OCI-LY3 (cell line): ENCODE data around the gene PLEKHA8.

ENCODE experiments used
- EZH2phosphoT487 ChIP-seq: fragments of 200-600 bp; shearing (Covaris generic); IDR thresholded peaks from 2 replicates; pipeline ENCODE4 v1.6.1; 2018; ENCODE audit warnings: antibody characterized with exemption, mixed run types, low read depth
- TF ChIP-seq, protein P1 (sequence below): fragments of 200-600, 300-600 bp; sonication (generic); IDR thresholded peaks from 2 replicates; pipeline ENCODE4 v1.5.1; 2014; ENCODE audit warnings: antibody characterized with exemption, low read length, low read depth

DNA sequence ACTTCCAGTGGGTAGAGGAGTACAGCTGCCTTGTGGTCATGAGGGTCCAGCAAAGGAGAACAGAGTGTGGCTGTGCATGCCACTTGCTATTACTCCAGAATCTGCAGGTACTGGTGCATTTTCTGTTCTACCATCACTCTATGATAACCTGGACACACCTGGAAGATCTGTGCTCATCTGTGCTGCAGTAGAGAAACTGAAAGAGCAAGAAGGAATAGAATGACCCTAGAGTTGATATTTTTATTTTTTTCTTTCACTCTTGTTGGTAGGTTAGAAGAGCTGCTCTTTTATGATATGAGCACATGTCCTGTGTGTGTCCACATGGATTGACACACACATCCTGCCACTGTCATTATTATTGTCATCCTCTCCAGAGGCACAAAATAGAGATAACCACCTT is 58.3 kb downstream of the PLEKHA8 start:
- TF ChIP-seq, protein P1, sequence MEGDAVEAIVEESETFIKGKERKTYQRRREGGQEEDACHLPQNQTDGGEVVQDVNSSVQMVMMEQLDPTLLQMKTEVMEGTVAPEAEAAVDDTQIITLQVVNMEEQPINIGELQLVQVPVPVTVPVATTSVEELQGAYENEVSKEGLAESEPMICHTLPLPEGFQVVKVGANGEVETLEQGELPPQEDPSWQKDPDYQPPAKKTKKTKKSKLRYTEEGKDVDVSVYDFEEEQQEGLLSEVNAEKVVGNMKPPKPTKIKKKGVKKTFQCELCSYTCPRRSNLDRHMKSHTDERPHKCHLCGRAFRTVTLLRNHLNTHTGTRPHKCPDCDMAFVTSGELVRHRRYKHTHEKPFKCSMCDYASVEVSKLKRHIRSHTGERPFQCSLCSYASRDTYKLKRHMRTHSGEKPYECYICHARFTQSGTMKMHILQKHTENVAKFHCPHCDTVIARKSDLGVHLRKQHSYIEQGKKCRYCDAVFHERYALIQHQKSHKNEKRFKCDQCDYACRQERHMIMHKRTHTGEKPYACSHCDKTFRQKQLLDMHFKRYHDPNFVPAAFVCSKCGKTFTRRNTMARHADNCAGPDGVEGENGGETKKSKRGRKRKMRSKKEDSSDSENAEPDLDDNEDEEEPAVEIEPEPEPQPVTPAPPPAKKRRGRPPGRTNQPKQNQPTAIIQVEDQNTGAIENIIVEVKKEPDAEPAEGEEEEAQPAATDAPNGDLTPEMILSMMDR = no peak
- no peak for TF ChIP-seq EZH2phosphoT487
